ENCODE results near the gene ADPRS.

DNA sequence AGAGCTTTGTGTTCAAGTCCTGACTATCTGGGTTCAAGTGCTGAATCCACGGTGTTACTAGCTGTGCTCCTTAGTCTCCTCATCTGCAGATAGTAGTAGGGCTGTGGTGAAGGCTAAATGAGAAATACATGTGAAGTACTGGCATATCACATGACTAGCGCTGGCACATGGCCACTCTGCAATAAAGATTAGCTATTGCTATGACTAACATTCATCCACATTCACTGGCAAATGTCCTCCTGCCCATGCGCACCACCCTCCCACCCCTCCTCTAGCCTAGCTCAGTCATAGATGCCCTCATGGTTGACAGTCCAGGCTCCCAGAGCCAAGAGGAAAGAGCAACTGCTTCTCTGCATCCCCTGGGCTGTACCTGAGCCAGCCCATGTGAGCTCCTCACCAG lies 44.8 kb downstream of the ADPRS start:
- TF ChIP-seq POLR2AphosphoS5 (IDR thresholded peaks at IDR 0.05; ENCODE audit: low read depth) (no peak), EZH2 (IDR thresholded peaks at IDR 0.05; ENCODE audit: low read depth, unreplicated experiment) (no peak), ZNF114 (CRISPR knock-in tag; IDR thresholded peaks at IDR 0.05) (no peak), CREB1 (CRISPR knock-in tag; IDR thresholded peaks at IDR 0.05; ENCODE audit: low read depth) (no peak), EZH2phosphoT487 (IDR thresholded peaks at IDR 0.05; ENCODE audit: unreplicated experiment) (no peak), JUNB (IDR thresholded peaks at IDR 0.05; ENCODE audit: unreplicated experiment) (no peak), STAT1 (IDR thresholded peaks at IDR 0.05; ENCODE audit: unreplicated experiment) (no peak), NANOG (IDR thresholded peaks at IDR 0.05; ENCODE audit: borderline replicate concordance) (no peak)
- TF ChIP-seq, protein P1, sequence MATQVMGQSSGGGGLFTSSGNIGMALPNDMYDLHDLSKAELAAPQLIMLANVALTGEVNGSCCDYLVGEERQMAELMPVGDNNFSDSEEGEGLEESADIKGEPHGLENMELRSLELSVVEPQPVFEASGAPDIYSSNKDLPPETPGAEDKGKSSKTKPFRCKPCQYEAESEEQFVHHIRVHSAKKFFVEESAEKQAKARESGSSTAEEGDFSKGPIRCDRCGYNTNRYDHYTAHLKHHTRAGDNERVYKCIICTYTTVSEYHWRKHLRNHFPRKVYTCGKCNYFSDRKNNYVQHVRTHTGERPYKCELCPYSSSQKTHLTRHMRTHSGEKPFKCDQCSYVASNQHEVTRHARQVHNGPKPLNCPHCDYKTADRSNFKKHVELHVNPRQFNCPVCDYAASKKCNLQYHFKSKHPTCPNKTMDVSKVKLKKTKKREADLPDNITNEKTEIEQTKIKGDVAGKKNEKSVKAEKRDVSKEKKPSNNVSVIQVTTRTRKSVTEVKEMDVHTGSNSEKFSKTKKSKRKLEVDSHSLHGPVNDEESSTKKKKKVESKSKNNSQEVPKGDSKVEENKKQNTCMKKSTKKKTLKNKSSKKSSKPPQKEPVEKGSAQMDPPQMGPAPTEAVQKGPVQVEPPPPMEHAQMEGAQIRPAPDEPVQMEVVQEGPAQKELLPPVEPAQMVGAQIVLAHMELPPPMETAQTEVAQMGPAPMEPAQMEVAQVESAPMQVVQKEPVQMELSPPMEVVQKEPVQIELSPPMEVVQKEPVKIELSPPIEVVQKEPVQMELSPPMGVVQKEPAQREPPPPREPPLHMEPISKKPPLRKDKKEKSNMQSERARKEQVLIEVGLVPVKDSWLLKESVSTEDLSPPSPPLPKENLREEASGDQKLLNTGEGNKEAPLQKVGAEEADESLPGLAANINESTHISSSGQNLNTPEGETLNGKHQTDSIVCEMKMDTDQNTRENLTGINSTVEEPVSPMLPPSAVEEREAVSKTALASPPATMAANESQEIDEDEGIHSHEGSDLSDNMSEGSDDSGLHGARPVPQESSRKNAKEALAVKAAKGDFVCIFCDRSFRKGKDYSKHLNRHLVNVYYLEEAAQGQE (IDR thresholded peaks at IDR 0.05; ENCODE audit: unreplicated experiment), result no peak
- TF ChIP-seq, protein P2, sequence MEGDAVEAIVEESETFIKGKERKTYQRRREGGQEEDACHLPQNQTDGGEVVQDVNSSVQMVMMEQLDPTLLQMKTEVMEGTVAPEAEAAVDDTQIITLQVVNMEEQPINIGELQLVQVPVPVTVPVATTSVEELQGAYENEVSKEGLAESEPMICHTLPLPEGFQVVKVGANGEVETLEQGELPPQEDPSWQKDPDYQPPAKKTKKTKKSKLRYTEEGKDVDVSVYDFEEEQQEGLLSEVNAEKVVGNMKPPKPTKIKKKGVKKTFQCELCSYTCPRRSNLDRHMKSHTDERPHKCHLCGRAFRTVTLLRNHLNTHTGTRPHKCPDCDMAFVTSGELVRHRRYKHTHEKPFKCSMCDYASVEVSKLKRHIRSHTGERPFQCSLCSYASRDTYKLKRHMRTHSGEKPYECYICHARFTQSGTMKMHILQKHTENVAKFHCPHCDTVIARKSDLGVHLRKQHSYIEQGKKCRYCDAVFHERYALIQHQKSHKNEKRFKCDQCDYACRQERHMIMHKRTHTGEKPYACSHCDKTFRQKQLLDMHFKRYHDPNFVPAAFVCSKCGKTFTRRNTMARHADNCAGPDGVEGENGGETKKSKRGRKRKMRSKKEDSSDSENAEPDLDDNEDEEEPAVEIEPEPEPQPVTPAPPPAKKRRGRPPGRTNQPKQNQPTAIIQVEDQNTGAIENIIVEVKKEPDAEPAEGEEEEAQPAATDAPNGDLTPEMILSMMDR (conservative IDR thresholded peaks at IDR 0.05; ENCODE audit: low read depth in 2 of 2), result no peak
- TF ChIP-seq, protein P3, sequence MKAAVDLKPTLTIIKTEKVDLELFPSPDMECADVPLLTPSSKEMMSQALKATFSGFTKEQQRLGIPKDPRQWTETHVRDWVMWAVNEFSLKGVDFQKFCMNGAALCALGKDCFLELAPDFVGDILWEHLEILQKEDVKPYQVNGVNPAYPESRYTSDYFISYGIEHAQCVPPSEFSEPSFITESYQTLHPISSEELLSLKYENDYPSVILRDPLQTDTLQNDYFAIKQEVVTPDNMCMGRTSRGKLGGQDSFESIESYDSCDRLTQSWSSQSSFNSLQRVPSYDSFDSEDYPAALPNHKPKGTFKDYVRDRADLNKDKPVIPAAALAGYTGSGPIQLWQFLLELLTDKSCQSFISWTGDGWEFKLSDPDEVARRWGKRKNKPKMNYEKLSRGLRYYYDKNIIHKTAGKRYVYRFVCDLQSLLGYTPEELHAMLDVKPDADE (IDR thresholded peaks at IDR 0.05), result no peak

Measured in GM23338 (cell line).